HepG2 (cell line): ENCODE results near the gene CHST3.

Source experiments
- CREB1 ChIP-seq, 2 experiments: fragments of 450-650 bp in 1 of 2; IDR thresholded peaks; 2 replicates each; pipeline ENCODE4 v1.6.1; 2016 to 2017; ENCODE audit warnings: control low read depth in 1 of 2, mild to moderate bottlenecking in 1 of 2, missing compliant biosample characterization in 1 of 2, missing genetic modification characterization in 1 of 2
- MTF2 ChIP-seq: sonication (generic); formaldehyde crosslinking; IDR thresholded peaks from 2 replicates; pipeline ENCODE4 v1.5.0; 2020; ENCODE audit warnings: missing genetic modification reagents, borderline replicate concordance
- NFYB ChIP-seq: sonication (generic); formaldehyde crosslinking; IDR thresholded peaks from 2 replicates; pipeline ENCODE4 v1.4.0; 2020; ENCODE audit warnings: missing genetic modification reagents
- RBAK ChIP-seq: sonication (generic); formaldehyde crosslinking; IDR thresholded peaks from 2 replicates; pipeline ENCODE4 v1.5.1; 2020; ENCODE audit warnings: mild to moderate bottlenecking, missing genetic modification reagents
- SMAD3 ChIP-seq: sonication (generic); formaldehyde crosslinking; IDR thresholded peaks from 2 replicates; pipeline ENCODE4 v1.4.0; 2020; ENCODE audit warnings: missing genetic modification reagents
- SRSF9 ChIP-seq: fragments of 200-400 bp; formaldehyde crosslinking; IDR thresholded peaks from 2 replicates; pipeline ENCODE4 v1.6.1; 2018; ENCODE audit warnings: borderline replicate concordance, mild to moderate bottlenecking, low read depth, low read length; ENCODE audit not compliant: insufficient read depth, poor library complexity, severe bottlenecking
- ZNF274 ChIP-seq: sonication (generic); formaldehyde crosslinking; IDR thresholded peaks from 2 replicates; pipeline ENCODE4 v1.5.1; 2020; ENCODE audit warnings: mild to moderate bottlenecking, missing genetic modification reagents
- ZNF629 ChIP-seq: sonication (generic); formaldehyde crosslinking; conservative IDR thresholded peaks from 2 replicates; pipeline ENCODE4 v1.5.0; 2020; ENCODE audit warnings: missing genetic modification reagents
- TF ChIP-seq, protein P1 (sequence below): sonication (generic); formaldehyde crosslinking; IDR thresholded peaks from 2 replicates; pipeline ENCODE4 v1.5.0; 2020; ENCODE audit warnings: mild to moderate bottlenecking, missing genetic modification reagents, moderate library complexity
- TF ChIP-seq, protein P2 (sequence below): sonication (generic); formaldehyde crosslinking; IDR thresholded peaks from 2 replicates; pipeline ENCODE4 v1.8.0; 2022; ENCODE audit warnings: missing genetic modification reagents, mild to moderate bottlenecking, borderline replicate concordance

DNA sequence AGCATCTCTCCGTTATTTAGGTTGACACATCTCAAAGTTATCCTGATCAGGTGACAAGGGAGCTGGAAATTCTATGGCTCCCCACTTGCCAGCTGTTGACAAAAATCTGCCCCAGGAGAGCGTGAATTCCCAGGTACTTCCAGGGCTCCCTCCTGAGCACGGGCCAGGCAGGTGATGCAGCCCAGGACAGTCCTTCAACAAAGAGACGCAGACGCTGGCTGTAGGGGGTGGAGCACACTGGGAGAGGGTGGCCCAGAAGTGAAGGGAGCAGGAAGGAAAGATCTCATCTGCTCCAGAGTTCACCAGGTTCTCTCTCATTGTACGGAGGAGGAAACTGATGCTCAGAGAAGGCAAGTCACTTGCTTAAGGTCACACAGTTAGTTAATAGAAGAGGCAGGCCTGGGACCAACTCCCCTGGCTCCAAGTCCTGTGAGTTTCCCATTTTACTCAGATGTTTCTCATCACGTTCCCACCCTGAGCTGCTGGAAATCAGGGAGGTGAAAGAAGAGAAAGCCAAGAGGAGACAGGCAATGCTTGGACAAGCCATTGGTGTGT, 41.0 kb upstream of the CHST3 start:
- TF ChIP-seq, protein P1, sequence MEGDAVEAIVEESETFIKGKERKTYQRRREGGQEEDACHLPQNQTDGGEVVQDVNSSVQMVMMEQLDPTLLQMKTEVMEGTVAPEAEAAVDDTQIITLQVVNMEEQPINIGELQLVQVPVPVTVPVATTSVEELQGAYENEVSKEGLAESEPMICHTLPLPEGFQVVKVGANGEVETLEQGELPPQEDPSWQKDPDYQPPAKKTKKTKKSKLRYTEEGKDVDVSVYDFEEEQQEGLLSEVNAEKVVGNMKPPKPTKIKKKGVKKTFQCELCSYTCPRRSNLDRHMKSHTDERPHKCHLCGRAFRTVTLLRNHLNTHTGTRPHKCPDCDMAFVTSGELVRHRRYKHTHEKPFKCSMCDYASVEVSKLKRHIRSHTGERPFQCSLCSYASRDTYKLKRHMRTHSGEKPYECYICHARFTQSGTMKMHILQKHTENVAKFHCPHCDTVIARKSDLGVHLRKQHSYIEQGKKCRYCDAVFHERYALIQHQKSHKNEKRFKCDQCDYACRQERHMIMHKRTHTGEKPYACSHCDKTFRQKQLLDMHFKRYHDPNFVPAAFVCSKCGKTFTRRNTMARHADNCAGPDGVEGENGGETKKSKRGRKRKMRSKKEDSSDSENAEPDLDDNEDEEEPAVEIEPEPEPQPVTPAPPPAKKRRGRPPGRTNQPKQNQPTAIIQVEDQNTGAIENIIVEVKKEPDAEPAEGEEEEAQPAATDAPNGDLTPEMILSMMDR (CRISPR knock-in tag): no peak
- TF ChIP-seq ZNF274 (CRISPR knock-in tag): no peak
- TF ChIP-seq NFYB (CRISPR knock-in tag): no peak
- TF ChIP-seq SMAD3 (CRISPR knock-in tag): no peak
- no peak for TF ChIP-seq ZNF629 (CRISPR knock-in tag)
- no peak for TF ChIP-seq SRSF9
- no peak for TF ChIP-seq MTF2
- no peak for TF ChIP-seq CREB1 (IDR thresholded peaks at IDR 0.05)
- TF ChIP-seq CREB1 (CRISPR knock-in tag; IDR thresholded peaks at IDR 0.05): no peak
- TF ChIP-seq, protein P2, sequence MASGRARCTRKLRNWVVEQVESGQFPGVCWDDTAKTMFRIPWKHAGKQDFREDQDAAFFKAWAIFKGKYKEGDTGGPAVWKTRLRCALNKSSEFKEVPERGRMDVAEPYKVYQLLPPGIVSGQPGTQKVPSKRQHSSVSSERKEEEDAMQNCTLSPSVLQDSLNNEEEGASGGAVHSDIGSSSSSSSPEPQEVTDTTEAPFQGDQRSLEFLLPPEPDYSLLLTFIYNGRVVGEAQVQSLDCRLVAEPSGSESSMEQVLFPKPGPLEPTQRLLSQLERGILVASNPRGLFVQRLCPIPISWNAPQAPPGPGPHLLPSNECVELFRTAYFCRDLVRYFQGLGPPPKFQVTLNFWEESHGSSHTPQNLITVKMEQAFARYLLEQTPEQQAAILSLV (CRISPR knock-in tag): no peak
- TF ChIP-seq RBAK (CRISPR knock-in tag): no peak
